Psoas muscle (tissue), 8 donors: ENCODE data around the gene TRIM5. TPM values are rescaled to one million over a fixed set of nuclear protein-coding genes. Genes with fewer than 3 reads are reported as not detected.

Experiments used
- ATAC-seq, 4 donors: fragments of 200-7000 bp; cut with Tn5 transposase; one replicate each; pipeline ENCODE4 v1.9.1; 2020; ENCODE audit warnings: moderate library complexity in 3 of 4, mild to moderate bottlenecking in 2 of 4
- DNase-seq, 2 donors: peaks; one replicate each; pipeline ENCODE4 v3.0.0-alpha.2; 2020
- H3K27ac ChIP-seq: fragments of 200-600 bp; one replicate; pipeline ENCODE4 v1.8.0; 2022
- H3K27me3 ChIP-seq, 3 donors: fragments of 200-600 bp in 1 of 3; one replicate each; pipeline versions ENCODE4 v1.6.1 to v1.8.0; 2013 to 2022; ENCODE audit warnings: low read length in 2 of 3, mild to moderate bottlenecking in 2 of 3, moderate library complexity in 1 of 3; ENCODE audit not compliant: insufficient read depth in 3 of 3
- H3K36me3 ChIP-seq, 2 donors: fragments of 200-600 bp in 1 of 2; one replicate each; pipeline versions ENCODE4 v1.6.1 to v1.8.0; 2013 to 2022; ENCODE audit warnings: low read depth in 1 of 2, mild to moderate bottlenecking in 1 of 2, moderate library complexity in 1 of 2; ENCODE audit not compliant: insufficient read depth in 1 of 2
- H3K4me1 ChIP-seq: fragments of 200-600 bp; one replicate; pipeline ENCODE4 v1.8.0; 2022
- H3K4me3 ChIP-seq: fragments of 200-600 bp; one replicate; pipeline ENCODE4 v1.8.0; 2022; ENCODE audit warnings: mild to moderate bottlenecking
- H3K9me3 ChIP-seq: fragments of 200-600 bp; one replicate; pipeline ENCODE4 v1.8.0; 2022
- CTCF ChIP-seq: fragments of 200-600 bp; IDR thresholded peaks from one replicate; pipeline ENCODE4 v1.8.0; 2022; ENCODE audit warnings: antibody characterized with exemption
- WGBS, 3 donors: extraction: QIAGEN DNeasy Blood & Tissue Kit; methylation state at CpG; one replicate each; pipeline versions ENCODE4 v1.1.6 to v1.1.7; 2013; 5-methylcytosine and 5-hydroxymethylcytosine counted together
- intact Hi-C, 2 donors: fragments of 100-400 bp; cut with DNase I; formaldehyde crosslinking; loops; one replicate each; pipeline versions ENCODE4 v1.11.0 to v1.14.2; 2022
- polyA plus RNA-seq, 3 donors: library from polyadenylated mRNA; stranded (reverse); fragments of 200-250 nt; gene quantifications; one replicate each; pipeline ENCODE4 v1.2.3, GENCODE V29; 2013
- total RNA-seq, 4 donors: library from RNA; stranded (reverse); fragmentation: NEBNext Ultra II Directional in 2 of 4; extraction: Animal tissue kit (Norgen Biotek cat#: 25700) in 2 of 4; gene quantifications; one replicate each; pipeline versions ENCODE4 v1.2.1 to v1.2.4, GENCODE V29; 2021 to 2023
- donor health status: healthy with polysubstance abuse.
- donor health status: DM: no; HTN: no; CAD: no; lungs with moderate emphysema.
- donor health status: Bipolar disorder and iron deficiency.
- donor health status: healthy.
- donor health status: DM: yes; HTN: yes; CAD: no.
- donor health status: DM: no; HTN: no; CAD: no.
- donor health status: DM: no; HTN: no; CAD: no.
- donor health status: DM: yes; HTN: yes; CAD: no.

Gene TRIM5
- total and polyA plus RNA-seq, 7 donors = 0.98 to 6.3 (median 2.6) TPM

- no peak for ATAC-seq
- peaks cover 0 to 14% of the 10 kb centered on the region in 2 donors for H3K36me3 ChIP-seq
- intact Hi-C loops = no loop called here
These were observed 13.0 kb downstream of the TRIM5 start for GRCh38 chr11:5671831-5672230.

GRCh38 chr11:5666402-5666793 lies 18.5 kb downstream of the TRIM5 start:
- Histone ChIP-seq H3K36me3 (peaks cover 0 to 22% of the 10 kb centered on the region in 2 donors), H3K27ac (no peak overlapping the region), H3K9me3 (no peaks in the 10 kb centered on the region), H3K4me3 (no peak overlapping the region), H3K4me1 (no peaks in the 10 kb centered on the region), H3K27me3 (no peaks in the 10 kb centered on the region)
- intact Hi-C loops = no loop called here
- TF ChIP-seq CTCF = no peak
- 53 to 61% (median 57%) methylated on average over 6 of the region's 6 CpGs for WGBS, 3 donors
- ATAC-seq (no peak), DNase-seq (no peak)

More at GRCh38 chr11:5671831-5672230, 13.0 kb downstream of the TRIM5 start:
- H3K4me3 ChIP-seq = no peak overlapping the region
- no peaks in the 10 kb centered on the region for H3K27me3 ChIP-seq
- no peaks in the 10 kb centered on the region for H3K4me1 ChIP-seq
- no peak for TF ChIP-seq CTCF
- DNase-seq = no peak
- no peaks in the 10 kb centered on the region for H3K9me3 ChIP-seq
- no peak overlapping the region for H3K27ac ChIP-seq

DNA sequence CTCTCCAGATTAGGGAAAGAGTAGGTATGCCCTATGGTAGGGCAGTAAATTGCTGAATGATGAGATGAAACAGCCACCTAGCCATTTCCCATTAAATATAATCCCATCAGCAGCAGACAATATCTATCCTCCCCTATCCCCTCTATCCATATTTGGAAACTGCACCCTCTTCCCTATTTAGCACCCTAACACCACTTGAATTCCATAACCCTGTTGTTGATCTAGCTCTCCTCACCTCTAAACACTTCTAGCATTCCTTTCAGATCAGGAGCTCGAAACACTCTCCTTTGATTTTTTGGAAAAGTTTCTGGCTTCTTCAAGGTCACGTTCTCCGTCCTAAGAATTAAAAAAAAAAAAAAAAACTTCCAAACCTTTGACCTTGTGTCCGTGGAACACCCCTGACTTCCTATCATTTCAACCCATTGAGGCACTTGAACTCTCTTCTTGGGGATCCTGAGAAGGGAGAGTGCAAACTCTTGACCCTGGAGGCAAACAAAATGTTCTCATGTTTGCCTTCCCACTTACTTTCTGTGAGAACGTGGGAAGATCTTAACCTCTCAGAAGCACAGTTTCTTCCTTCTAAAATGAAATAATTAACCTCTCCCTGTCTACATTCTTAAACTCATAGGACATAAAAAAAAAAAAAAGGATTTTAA lies 19.0 kb downstream of the TRIM5 start:
- no peak overlapping the region for H3K27ac ChIP-seq
- ATAC-seq (no peak), DNase-seq (no peak)
- H3K36me3 ChIP-seq = peaks cover 0 to 22% of the 10 kb centered on the region in 2 donors
- WGBS, 3 donors = 78 to 82% (median 79%) methylated on average over 5 of the region's 5 CpGs
- intact Hi-C loops = no loop called here
- no peaks in the 10 kb centered on the region for H3K9me3 ChIP-seq
- H3K27me3 ChIP-seq = no peaks in the 10 kb centered on the region
- no peak overlapping the region for H3K4me3 ChIP-seq
- H3K4me1 ChIP-seq = no peaks in the 10 kb centered on the region
- TF ChIP-seq CTCF = no peak

GRCh38 chr11:5665051-5665570 lies 19.8 kb downstream of the TRIM5 start:
- H3K4me3 ChIP-seq = no peak overlapping the region
- H3K9me3 ChIP-seq = no peaks in the 10 kb centered on the region
- H3K27me3 ChIP-seq = no peaks in the 10 kb centered on the region
- intact Hi-C loops = no loop called here
- 93 to 94% (median 94%) methylated on average over 4 of the region's 4 CpGs for WGBS, 3 donors
- H3K4me1 ChIP-seq = no peaks in the 10 kb centered on the region
- DNase-seq (no peak), ATAC-seq (no peak)
- H3K27ac ChIP-seq = no peak overlapping the region
- TF ChIP-seq CTCF = no peak
- peaks cover 0 to 22% of the 10 kb centered on the region in 2 donors for H3K36me3 ChIP-seq

- no peaks in the 10 kb centered on the region for H3K4me1 ChIP-seq
- peaks cover 0 to 14% of the 10 kb centered on the region in 2 donors for H3K36me3 ChIP-seq
- H3K4me3 ChIP-seq = no peak overlapping the region
- WGBS, 3 donors = 94 to 99% (median 95%) methylated on average over 2 of the region's 2 CpGs
- no peaks in the 10 kb centered on the region for H3K9me3 ChIP-seq
- H3K27me3 ChIP-seq = no peaks in the 10 kb centered on the region
- no peak for ATAC-seq
- no peak for TF ChIP-seq CTCF
- DNase-seq = no peak
- no peak overlapping the region for H3K27ac ChIP-seq
- intact Hi-C loops = no loop called here
These were observed 21.4 kb downstream of the TRIM5 start for GRCh38 chr11:5663511-5663910.
